HK-2 (cell line): ENCODE results near the gene DOCK11.
A peak's percentile ranks its signal among the peaks of the same experiment; 100 is the strongest.

ENCODE experiments used
- DNase-seq: peaks from one replicate; pipeline ENCODE4 v3.0.0-alpha.2; 2018; ENCODE audit not compliant: unreplicated experiment

The DOCK11 gene

DNA sequence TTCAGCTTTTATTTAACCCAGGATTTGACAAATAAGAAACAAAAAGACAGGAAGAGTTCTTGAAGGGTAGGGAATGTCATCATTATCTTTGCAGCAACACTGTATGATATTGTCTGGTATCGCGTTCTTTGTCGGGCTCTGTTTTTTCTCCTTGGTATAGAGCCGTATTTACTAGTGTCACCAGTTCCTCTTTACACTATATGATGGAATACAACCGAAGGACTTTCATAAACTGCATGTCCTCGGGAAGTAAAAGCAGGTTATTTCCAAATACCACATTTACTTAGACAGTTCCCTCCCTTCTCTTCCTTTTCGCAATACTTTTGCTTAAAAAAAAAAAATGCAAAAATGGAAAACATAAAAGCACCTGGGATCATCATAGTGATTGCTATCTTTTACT is 135.2 kb downstream of the DOCK11 start:
- no peak for DNase-seq

- no peak for DNase-seq
These were observed 136.0 kb downstream of the DOCK11 start for GRCh38 chrX:118631586-118631985.

- no peak for DNase-seq
These were observed 137.2 kb downstream of the DOCK11 start for GRCh38 chrX:118632862-118633261.

GRCh38 chrX:118633530-118633929 is 137.9 kb downstream of the DOCK11 start:
- no peak for DNase-seq

- no peak for DNase-seq
These were observed 138.7 kb downstream of the DOCK11 start for GRCh38 chrX:118634336-118634735.

DNA sequence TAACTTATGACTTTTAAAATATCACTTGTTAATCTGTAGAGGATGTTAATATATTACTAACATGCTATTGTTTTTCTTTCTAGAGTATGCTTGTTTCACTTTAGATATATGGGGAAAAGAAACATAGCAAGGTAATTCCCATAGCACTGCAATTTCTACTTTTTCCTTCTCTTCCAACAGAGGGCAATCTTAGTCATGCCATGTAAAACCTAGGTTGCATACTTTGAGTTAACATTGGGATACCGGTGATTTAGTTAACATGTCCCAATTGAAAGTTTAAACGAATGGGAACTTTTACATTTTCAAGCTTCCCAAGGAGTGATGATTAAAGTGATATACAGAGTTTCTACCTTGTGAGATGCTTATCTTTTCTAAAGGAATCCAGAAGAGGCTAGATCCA is 142.4 kb downstream of the DOCK11 start:
- DNase-seq = no peak

DNA sequence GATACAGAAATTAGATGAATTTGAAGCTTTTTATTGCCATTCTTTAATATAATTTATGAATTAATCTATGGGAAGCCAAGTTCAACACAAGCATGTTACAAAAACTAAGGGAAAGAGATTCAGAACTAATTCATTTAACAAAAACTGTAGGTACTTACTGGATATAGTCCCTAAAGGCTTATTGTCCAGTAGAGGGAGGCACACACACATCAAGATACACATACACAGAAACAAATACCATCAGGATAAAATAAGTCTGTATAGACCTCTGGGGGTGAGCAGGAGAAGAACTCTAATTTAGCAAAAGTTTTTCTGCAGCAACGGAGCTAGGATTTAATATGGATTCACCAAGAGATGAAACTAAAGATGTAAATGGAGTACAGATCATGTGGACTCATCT is 148.8 kb downstream of the DOCK11 start:
- no peak for DNase-seq

DNA sequence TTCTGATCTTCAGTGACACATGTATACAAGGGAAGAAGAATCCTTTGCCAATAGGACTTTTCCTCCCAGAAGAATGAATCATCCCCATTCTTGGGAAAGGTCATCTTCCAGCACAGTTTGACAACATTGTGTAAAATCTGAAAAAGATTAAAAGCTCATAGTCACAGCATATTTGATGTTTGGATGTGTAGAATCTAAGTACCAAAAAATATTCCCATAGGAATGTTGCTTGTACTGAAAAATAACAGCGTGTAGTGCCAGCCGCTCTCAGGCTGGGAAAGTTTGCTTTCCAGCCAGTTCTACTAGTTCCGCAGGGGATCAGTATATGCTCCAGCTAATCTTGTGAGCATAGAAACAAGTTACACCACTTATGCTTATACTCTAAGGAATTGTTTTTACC is 157.1 kb downstream of the DOCK11 start:
- DNase-seq = no peak

DNA sequence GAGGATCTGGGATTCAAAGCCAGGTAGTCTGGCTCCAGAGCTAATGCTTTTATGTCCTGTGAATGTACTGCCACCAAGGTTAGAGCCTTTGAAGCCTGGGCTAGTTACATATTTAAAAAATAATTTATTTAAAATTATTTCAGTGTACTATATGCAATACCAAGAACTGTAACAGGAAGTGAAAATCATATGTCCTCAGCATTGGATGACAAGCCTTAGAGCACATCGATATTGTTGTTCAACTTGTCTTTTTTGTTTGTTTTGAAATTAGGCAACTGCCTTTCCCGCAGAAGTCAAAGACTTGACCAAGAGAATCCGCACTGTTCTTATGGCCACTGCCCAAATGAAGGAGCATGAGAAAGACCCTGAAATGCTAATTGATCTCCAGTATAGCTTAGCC is 158.7 kb downstream of the DOCK11 start:
- no peak for DNase-seq

GRCh38 chrX:118655561-118656246 is 160.1 kb downstream of the DOCK11 start:
- peak; percentile 12 for DNase-seq

DNA sequence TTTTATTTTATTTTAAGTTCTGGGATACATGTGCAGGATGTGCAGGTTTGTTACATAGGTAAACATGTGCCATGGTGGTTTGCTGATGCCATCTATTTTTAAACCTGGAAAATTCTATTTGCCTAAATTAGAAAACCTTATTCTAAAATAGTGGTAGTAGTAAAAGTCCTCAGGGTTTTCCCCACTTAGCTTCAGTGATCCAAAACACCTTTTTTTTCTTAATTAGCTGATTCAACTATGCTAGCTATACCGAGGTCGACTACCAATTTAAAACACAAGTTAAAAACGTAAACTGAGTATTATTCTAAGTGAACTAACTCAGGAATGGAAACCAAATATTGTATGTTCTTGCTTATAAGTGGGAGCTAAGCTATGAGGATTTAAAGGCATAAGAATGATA is 161.8 kb downstream of the DOCK11 start:
- DNase-seq = no peak

GRCh38 chrX:118660085-118660484 is 164.5 kb downstream of the DOCK11 start:
- no peak for DNase-seq

DNA sequence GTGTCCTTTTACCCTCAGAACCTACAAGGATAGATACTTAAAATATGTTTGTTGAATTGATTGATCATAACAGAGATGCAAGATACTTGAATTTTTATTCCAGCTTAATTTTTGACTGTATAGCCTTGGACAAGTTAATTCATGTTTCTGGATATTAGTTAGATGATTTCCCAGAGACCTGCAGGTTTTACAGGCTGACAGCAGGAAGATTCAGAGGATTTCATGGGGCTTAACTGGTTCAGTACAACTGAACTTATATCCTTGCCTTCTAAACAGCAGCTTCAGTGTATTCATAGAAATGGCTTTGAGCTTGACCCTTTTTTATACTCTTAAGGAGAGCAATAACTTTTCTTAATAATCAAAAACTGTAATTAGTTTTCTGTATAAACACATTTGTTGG is 169.6 kb downstream of the DOCK11 start:
- no peak for DNase-seq

- DNase-seq = no peak
These were observed 170.9 kb downstream of the DOCK11 start for GRCh38 chrX:118666521-118666920.

DNA sequence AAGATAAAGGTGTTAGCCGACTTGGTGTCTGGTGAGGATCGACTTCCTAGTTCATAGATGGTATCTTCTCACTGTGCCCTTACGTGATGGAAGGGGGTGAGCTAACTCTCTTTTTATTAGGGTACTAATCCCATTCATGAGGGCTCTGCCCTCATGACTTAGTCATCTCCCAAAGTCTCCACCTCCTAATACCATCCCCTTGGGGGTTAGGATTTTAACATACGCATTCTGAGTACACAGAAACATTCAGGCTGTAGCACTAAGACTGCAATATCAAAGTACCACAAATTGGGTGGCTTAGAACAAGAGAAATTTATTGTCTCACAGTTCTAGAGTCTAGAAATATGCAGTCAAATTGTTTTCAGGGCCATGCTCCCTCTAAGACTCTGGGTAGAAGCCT is 173.8 kb downstream of the DOCK11 start:
- DNase-seq = no peak

- no peak for DNase-seq
These were observed 179.8 kb downstream of the DOCK11 start for GRCh38 chrX:118675326-118675965.

- DNase-seq = no peak
These were observed 180.3 kb downstream of the DOCK11 start for GRCh38 chrX:118675966-118676349.

- DNase-seq = no peak
These were observed 181.7 kb downstream of the DOCK11 start for GRCh38 chrX:118677318-118677717.

DNA sequence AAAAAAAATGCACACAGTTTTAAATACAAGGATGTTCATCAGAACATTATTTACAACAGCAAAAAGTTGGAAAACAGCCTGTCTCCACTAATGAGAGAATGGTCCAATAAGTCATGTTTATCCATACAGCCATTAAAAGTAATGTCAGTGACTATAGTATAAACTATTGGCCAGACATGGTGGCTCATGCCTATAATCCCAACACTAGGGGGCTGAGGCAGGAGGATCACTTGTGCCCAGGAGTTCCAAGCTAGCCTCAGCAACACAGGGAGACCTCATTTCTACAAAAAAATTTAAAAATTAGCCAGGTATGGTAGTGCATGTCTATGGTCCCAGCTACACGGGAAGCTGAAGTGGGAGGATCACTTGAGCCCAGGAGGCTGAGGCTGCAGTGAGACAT is 183.7 kb downstream of the DOCK11 start:
- DNase-seq = no peak

GRCh38 chrX:118682258-118683014 is 186.8 kb downstream of the DOCK11 start:
- no peak for DNase-seq

GRCh38 chrX:118685393-118685792 is 189.8 kb downstream of the DOCK11 start:
- DNase-seq = no peak

DNA sequence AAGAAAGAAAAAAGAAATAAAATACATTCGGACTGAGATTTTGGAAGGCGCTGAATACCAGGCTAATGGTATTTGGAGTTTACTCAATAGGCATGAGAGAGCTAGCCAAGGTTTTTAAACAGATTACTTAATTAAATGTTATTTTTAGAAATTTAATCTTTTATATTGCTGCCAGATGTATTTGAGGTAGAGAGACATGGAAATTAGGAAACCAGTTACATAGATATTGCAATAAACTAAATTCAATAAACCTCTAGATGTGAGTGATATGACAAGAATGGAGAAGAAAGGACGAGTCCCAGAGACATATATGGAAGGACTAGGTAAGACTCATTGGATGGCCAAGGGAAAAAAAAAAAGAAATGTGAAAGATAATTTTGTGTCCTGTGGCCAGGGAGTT is 193.3 kb downstream of the DOCK11 start:
- DNase-seq = no peak

- no peak for DNase-seq
These were observed 198.2 kb downstream of the DOCK11 start for GRCh38 chrX:118693843-118694242.
